Measurements from ENCODE around the gene WDR46. TPM values are rescaled to one million over a fixed set of nuclear protein-coding genes. Genes with fewer than 3 reads are reported as not detected.

Gene WDR46
- total and polyA plus RNA-seq, 10 of the 15 experiments (the other 5 are each of a cell fraction or from before 2014, with no cell fraction given), result 10.1 to 147 (median 86.0) TPM

- Histone ChIP-seq H3K4me1 (ENCODE audit: control insufficient read depth, insufficient read depth, low read length) (peaks cover 35% of the 10 kb centered on the region), H3K36me3 (ENCODE audit: control insufficient read depth in 2 of 2, insufficient read depth in 2 of 2, low read length in 1 of 2) (peaks cover 12 to 16% of the 10 kb centered on the region in 2 experiments; a peak in 3 of 4 replicates), H3K27ac (ENCODE audit: control insufficient read depth, insufficient read depth) (no peak overlapping the region), H3K4me3 (peak overlapping the region; percentile 38; the same call in 1 of the 2 replicates), H3K9me3 (replicated peaks; ENCODE audit: control insufficient read depth, insufficient read depth, low read length) (no peaks in the 10 kb centered on the region), H3K9ac (ENCODE audit: control insufficient read depth, insufficient read depth, low read length) (no peak overlapping the region), H3K79me2 (ENCODE audit: control insufficient read depth, insufficient read depth, low read length) (peaks cover 55% of the 10 kb centered on the region), H3K27me3 (replicated peaks in 1 of 2; ENCODE audit: control insufficient read depth in 2 of 2, insufficient read depth in 2 of 2, low read length in 1 of 2) (no peaks in the 10 kb centered on the region), H4K20me1 (ENCODE audit: control insufficient read depth, insufficient read depth) (0 out of 2 replicates have a peak, but pooled peaks cover 3% of the 10 kb centered on the region), H3K4me2 (ENCODE audit: control insufficient read depth, insufficient read depth) (peak overlapping the region; percentile 75), H2AFZ (ENCODE audit: control insufficient read depth, low read depth, low read length) (no peak overlapping the region)
- POLR2A ChIA-PET, result interaction anchor here (0.5 to 2.0 kb wide), 7 partner anchors 16 to 109 kb away, joined by 3 to 12 read pairs (median 7); partner anchors contain the start of genes B3GALT4, RGL2, RPS18 and VPS52
- in situ Hi-C loops (cut with MboI), result no loop called here
- no peak for FAIRE-seq
- RAD21 ChIA-PET (ENCODE audit: unreplicated experiment), result interaction anchor here (1.0 to 2.8 kb wide), 6 partner anchors 9 to 254 kb away, joined by 3 to 22 read pairs (median 5); partner anchors contain the start of gene B3GALT4
- WGBS (ENCODE audit: insufficient coverage, insufficient replicate concordance, low lambda C conversion rate, missing lambda C conversion rate), result 83% methylated on average over 18 of the region's 19 CpGs
- intact Hi-C loops (cut with micrococcal nuclease; ENCODE audit: unreplicated experiment), result loop anchor here (5.0 kb wide), 1 partner anchor 100 kb away; the partner anchor contains the start of gene CUTA
- SMC1A ChIA-PET (ENCODE audit: uncharacterized antibody, unreplicated experiment), result interaction anchor here (1.3 to 1.5 kb wide), 2 partner anchors 28 kb away, joined by 4 to 13 read pairs; partner anchors contain the start of genes PFDN6 and WDR46
- no peak for DNase-seq (ENCODE audit: low read depth, low spot score)
- CTCF ChIA-PET, result interaction anchor here (1.3 to 2.7 kb wide), 3 partner anchors 28 to 108 kb away, joined by 4 to 19 read pairs (median 6); partner anchors contain the start of gene RING1
- ATAC-seq, result no peak
- TF ChIP-seq SMARCA5 (IDR thresholded peaks at IDR 0.05) (0 out of 2 replicates have a peak, but pooled peaks have one; percentile 20), ZNF207 (IDR thresholded peaks at IDR 0.05; ENCODE audit: borderline replicate concordance) (no peak), E2F8 (IDR thresholded peaks at IDR 0.05; ENCODE audit: low read depth, partially characterized antibody) (no peak), ZBTB11 (CRISPR knock-in tag; IDR thresholded peaks at IDR 0.05) (no peak)
- no TSS peak for BruUV-seq (replicated peaks)
Measured at GRCh38 chr6:33316603-33317418, 27.8 kb upstream of the WDR46 start.

Data from GM12878 (cell line).